ENCODE measurements around the gene CRYAA. TPM values are rescaled to one million over a fixed set of nuclear protein-coding genes. Genes with fewer than 3 reads are reported as not detected.

Gene CRYAA
- total RNA-seq, 1 experiment from 2014 or later, result not detected

DNA sequence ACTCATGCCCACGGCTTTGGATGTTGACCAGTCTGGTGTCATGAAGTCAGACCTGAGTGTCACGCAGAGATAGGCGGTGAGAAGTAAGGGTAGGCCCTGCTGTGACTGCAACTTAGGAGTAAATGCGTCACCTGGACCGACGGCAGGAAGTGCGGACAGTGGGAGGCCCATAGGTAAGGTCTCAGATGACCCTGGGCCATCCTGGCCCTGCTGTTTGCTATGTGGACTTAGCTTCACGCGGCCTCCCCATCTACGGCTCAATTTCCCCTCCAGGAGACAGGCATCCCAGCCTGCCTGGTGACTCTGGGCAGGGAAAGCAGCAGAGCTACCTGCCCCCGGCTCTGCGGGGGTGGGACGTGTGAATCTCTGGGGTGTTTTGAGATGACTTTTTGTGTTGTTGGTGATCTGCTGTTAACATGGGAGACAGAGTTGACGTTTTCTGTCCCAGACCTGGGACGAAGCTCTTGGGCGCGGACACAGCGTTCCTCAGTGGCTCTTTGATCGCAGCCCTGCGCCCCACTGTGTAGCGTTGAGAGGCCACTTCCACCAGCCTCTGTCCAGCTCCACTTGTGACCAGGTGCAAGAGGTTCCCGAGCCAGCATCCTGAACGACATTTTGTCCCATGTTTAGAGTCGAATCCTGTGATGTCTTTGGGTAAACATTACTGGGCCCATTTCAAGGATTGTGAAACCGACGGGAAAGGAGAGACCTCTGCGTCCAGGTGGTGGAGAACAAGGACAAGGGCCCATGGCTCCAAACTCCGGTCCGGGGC is 39.9 kb downstream of the CRYAA start:
- H3K56ac ChIP-seq (ENCODE audit: insufficient read length, low read depth, low read length), result no peak overlapping the region
- H3K9me3 Mint-ChIP-seq, result peaks cover 6 to 8% of the 10 kb centered on the region in 2 experiments; a peak in 4 of 5 replicates
- peaks cover 2 to 6% of the 10 kb centered on the region in 2 experiments; a peak in 2 of 4 replicates for H3K4me1 Mint-ChIP-seq
- H3K27me3 ChIP-seq (ENCODE audit: insufficient read depth, low read length), result no peaks in the 10 kb centered on the region
- H4K5ac ChIP-seq (ENCODE audit: insufficient read length, low read depth, low read length), result no peak overlapping the region
- no peak overlapping the region for H2BK120ac ChIP-seq (ENCODE audit: low read depth, low read length, poor library complexity, severe bottlenecking)
- no CpG with 5 or more reads among the region's 29 CpGs for WGBS (ENCODE audit: extremely low coverage, insufficient read length, low lambda C conversion rate)
- H4K8ac ChIP-seq (replicated peaks; ENCODE audit: insufficient read length, low read depth, low read length), result no peak overlapping the region
- no peaks in the 10 kb centered on the region for H3K79me2 ChIP-seq (ENCODE audit: insufficient read depth, low read length)
- H2BK20ac ChIP-seq (ENCODE audit: low read depth, low read length, poor library complexity, severe bottlenecking), result no peak overlapping the region
- H3K23ac ChIP-seq (ENCODE audit: insufficient read length, low read depth, low read length), result no peak overlapping the region
- 0 out of 7 replicates have a peak overlapping the region, but pooled peaks of 1 of the 3 experiments have one; percentile 2 for H3K27ac Mint-ChIP-seq
- no peak overlapping the region for H3K4me2 ChIP-seq (ENCODE audit: insufficient read depth, insufficient read length, low read length)
- H3K14ac ChIP-seq (ENCODE audit: insufficient read depth, low read length), result no peak overlapping the region; the same call in 1 of the 2 replicates
- H3K27me3 Mint-ChIP-seq (ENCODE audit: low read depth), result peaks cover 3% of the 10 kb centered on the region
- H3K4ac ChIP-seq (ENCODE audit: low read depth, low read length), result no peak overlapping the region
- no peaks in the 10 kb centered on the region for H3K23me2 ChIP-seq (ENCODE audit: insufficient read length, low read depth, low read length, poor library complexity, severe bottlenecking)
- H3K9ac ChIP-seq (ENCODE audit: extremely low read depth, insufficient read length, low read length), result no peak overlapping the region
- no peak overlapping the region for H2BK12ac ChIP-seq (ENCODE audit: insufficient read length, low read depth, low read length)
- no peaks in the 10 kb centered on the region for H4K20me1 ChIP-seq (ENCODE audit: control insufficient read depth, insufficient read depth, insufficient read length)
- no peak overlapping the region for H3K4me3 Mint-ChIP-seq
- no peak overlapping the region for H3T11ph ChIP-seq (ENCODE audit: low read length)
- peak; percentile 31 for DNase-seq
- no peak overlapping the region for H3K18ac ChIP-seq (ENCODE audit: insufficient read length, low read depth, low read length)
- no peak overlapping the region for H2BK15ac ChIP-seq (ENCODE audit: low read depth, low read length)
- H2AFZ ChIP-seq (ENCODE audit: low read length), result no peak overlapping the region
- H4K91ac ChIP-seq (ENCODE audit: insufficient read length, low read depth, low read length), result no peak overlapping the region
- TF ChIP-seq, protein P1, sequence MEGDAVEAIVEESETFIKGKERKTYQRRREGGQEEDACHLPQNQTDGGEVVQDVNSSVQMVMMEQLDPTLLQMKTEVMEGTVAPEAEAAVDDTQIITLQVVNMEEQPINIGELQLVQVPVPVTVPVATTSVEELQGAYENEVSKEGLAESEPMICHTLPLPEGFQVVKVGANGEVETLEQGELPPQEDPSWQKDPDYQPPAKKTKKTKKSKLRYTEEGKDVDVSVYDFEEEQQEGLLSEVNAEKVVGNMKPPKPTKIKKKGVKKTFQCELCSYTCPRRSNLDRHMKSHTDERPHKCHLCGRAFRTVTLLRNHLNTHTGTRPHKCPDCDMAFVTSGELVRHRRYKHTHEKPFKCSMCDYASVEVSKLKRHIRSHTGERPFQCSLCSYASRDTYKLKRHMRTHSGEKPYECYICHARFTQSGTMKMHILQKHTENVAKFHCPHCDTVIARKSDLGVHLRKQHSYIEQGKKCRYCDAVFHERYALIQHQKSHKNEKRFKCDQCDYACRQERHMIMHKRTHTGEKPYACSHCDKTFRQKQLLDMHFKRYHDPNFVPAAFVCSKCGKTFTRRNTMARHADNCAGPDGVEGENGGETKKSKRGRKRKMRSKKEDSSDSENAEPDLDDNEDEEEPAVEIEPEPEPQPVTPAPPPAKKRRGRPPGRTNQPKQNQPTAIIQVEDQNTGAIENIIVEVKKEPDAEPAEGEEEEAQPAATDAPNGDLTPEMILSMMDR (conservative IDR thresholded peaks at IDR 0.05), result no peak
- no peaks in the 10 kb centered on the region; the same call in 1 of the 2 replicates for H3K4me1 ChIP-seq (ENCODE audit: insufficient read depth, low read length)
- no peak overlapping the region for H2BK5ac ChIP-seq (ENCODE audit: insufficient read length, low read length)
- no peaks in the 10 kb centered on the region for H3K79me1 ChIP-seq (ENCODE audit: insufficient read depth, low read depth, low read length, poor library complexity, severe bottlenecking)
- no peaks in the 10 kb centered on the region for H3K9me3 ChIP-seq (ENCODE audit: control insufficient read depth, low read depth, low read length)
- H3K36me3 Mint-ChIP-seq (ENCODE audit: insufficient read depth in 1 of 3, low read depth in 3 of 3), result no peaks in the 10 kb centered on the region; a peak in 1 of 7 replicates
- H2AK5ac ChIP-seq (ENCODE audit: insufficient read length, low read length), result no peak overlapping the region
- H3K27ac ChIP-seq (ENCODE audit: insufficient read length, low read depth, low read length), result no peak overlapping the region
